Measurements from ENCODE around the gene CLIC5.

DNA sequence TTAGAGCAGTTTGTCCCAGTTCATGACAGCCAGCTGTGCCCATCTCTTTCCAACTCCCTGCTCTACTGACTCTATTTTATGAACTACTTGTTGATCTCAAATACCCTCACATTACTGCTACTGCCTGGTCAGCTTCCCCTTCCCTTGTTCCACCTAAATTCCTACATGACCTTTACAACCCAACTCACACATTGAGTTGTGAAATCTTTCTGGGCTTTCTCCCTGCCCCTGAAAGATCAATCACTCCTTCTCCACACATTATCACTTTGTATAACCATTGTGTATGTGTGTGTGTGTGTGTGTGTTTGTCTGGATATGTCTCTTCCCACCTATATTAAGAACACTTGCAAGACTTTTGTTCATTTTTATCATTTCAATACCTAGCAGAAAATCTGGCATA, 42.1 kb upstream of the CLIC5 start:
- no peak for TF ChIP-seq POLR2A (IDR thresholded peaks at IDR 0.05)
- TF ChIP-seq, protein P1, sequence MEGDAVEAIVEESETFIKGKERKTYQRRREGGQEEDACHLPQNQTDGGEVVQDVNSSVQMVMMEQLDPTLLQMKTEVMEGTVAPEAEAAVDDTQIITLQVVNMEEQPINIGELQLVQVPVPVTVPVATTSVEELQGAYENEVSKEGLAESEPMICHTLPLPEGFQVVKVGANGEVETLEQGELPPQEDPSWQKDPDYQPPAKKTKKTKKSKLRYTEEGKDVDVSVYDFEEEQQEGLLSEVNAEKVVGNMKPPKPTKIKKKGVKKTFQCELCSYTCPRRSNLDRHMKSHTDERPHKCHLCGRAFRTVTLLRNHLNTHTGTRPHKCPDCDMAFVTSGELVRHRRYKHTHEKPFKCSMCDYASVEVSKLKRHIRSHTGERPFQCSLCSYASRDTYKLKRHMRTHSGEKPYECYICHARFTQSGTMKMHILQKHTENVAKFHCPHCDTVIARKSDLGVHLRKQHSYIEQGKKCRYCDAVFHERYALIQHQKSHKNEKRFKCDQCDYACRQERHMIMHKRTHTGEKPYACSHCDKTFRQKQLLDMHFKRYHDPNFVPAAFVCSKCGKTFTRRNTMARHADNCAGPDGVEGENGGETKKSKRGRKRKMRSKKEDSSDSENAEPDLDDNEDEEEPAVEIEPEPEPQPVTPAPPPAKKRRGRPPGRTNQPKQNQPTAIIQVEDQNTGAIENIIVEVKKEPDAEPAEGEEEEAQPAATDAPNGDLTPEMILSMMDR (IDR thresholded peaks at IDR 0.05), result no peak
